ENCODE data around the gene GALNT14.

- TF ChIP-seq RNF2 (IDR thresholded peaks at IDR 0.05) (no peak), XRCC5 (IDR thresholded peaks at IDR 0.05; ENCODE audit: low read depth, low read length) (no peak), CTCF (IDR thresholded peaks at IDR 0.05 in 2 of 3, conservative IDR thresholded peaks at IDR 0.05 in 1 of 3; ENCODE audit: insufficient read depth in 2 of 3, low read depth in 1 of 3, low read length in 3 of 3) (no peak), MYBL2 (IDR thresholded peaks at IDR 0.05; ENCODE audit: low read depth) (no peak), MYBL2 (CRISPR knock-in tag; IDR thresholded peaks at IDR 0.05; ENCODE audit: borderline replicate concordance) (no peak), E2F4 (CRISPR knock-in tag; IDR thresholded peaks at IDR 0.05; ENCODE audit: low read depth) (no peak), ZFP36 (IDR thresholded peaks at IDR 0.05; ENCODE audit: low read depth, low read length, partially characterized antibody) (no peak), RAD21 (CRISPR knock-in tag; conservative IDR thresholded peaks at IDR 0.05 in 1 of 2, IDR thresholded peaks at IDR 0.05 in 1 of 2) (no peak), ZBTB8A (IDR thresholded peaks at IDR 0.05; ENCODE audit: partially characterized antibody) (no peak), POLR2A (conservative IDR thresholded peaks at IDR 0.05) (no peak), ZNF277 (CRISPR knock-in tag; IDR thresholded peaks at IDR 0.05; ENCODE audit: borderline replicate concordance) (no peak), NFE2 (IDR thresholded peaks at IDR 0.05; ENCODE audit: low read depth) (no peak)
Observed at GRCh38 chr2:30865892-30866681, 272.2 kb downstream of the GALNT14 start.
